Heart left ventricle (tissue), 13 donors: ENCODE data around the gene HTRA1.

ENCODE experiments used
- CTCF ChIP-seq, 12 donors: fragments of 200-600 bp; sonication (generic) in 4 of 12; IDR thresholded peaks; one replicate each; pipeline versions ENCODE4 v1.5.0 to v1.8.0; 2018 to 2022; ENCODE audit warnings: antibody characterized with exemption in 12 of 12, mild to moderate bottlenecking in 5 of 12
- POLR2A ChIP-seq, 2 donors: fragments of 450-650 bp; IDR thresholded peaks; one replicate each; pipeline ENCODE4 v1.6.1; 2017; ENCODE audit warnings: antibody characterized with exemption in 2 of 2, mild to moderate bottlenecking in 2 of 2, moderate library complexity in 2 of 2
- donor health status: ischemic (EF 13 %, LVEDD 7.1; RV severe dilation, severe dysfunction).
- donor health status: DM: no; HTN: yes; CAD: no.
- donor health status: DM: no; HTN: no; CAD: no.
- donor health status: ischemic (EF 25% LVEDD 6.9; RV normal size, moderate dysfunction).
- donor health status: ischemic (EF 25% LVEDD 5.7; RV mildly dilated, moderate dysfunction).
- donor health status: ischemic (EF 35%, LVEDD 5.7; RV mildly dilated, moderate dysfunction).
- donor health status: nonischemic (EF 11% LVEDD 7.7; RV severe dilation, severe dysfunction).
- donor health status: DM: yes; HTN: yes; CAD: no.
- donor health status: PGD.
- donor health status: ischemic (EF 29% LVEDD 5.4; RV normal size, mild dysfunction).
- donor health status: nonischemic (EF 23%, LVEDD 6.1; RV moderate dilation, normal function).

GRCh38 chr10:122450353-122450990 is 10.9 kb upstream of the HTRA1 start:
- no peak for TF ChIP-seq POLR2A (IDR thresholded peaks at IDR 0.05)
- no peak for TF ChIP-seq CTCF (IDR thresholded peaks at IDR 0.05)
